ENCODE measurements around the gene IQSEC2.

Gene IQSEC2

DNA sequence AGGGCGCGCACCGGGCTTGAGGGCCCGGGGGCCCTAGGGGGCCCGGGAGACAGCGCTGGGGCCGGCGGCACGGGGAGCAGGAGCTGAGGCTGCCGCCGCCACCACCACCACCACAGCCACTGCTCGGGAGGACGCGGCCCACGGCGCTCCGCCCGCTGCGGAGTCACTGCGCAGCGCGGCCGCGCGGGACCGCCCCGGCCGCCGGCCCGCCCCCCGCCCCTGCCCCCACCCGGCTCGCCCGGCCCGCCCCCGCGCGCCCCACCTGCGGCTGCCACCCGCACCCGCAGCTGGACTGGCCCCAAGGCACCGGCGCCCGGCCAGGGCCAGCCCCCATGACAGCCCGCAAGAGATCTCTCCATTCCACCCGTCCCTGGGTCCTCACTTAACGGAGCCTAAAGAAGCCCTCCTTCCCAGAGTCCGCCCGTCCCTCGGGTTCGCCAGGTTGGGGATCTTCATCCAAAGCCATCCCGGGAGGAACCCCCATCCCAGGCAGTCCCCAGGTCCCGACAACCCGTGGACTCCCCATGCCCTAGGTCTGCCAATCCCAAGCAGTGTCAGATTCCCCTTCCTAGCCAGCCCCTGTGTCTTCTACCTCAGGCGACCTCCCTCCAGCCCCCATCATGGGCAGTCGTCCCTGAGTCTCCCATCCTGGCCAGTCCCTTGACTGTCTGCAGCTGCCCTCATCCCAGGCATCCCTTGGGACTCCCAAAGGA, 40.0 kb upstream of the IQSEC2 start:
- H3K4me3 ChIP-seq (replicated peaks; ENCODE audit: low read depth, low read length) = peak overlapping the region; percentile 34
- DNase-seq (ENCODE audit: extremely low read depth, low read depth) = no peak
- TF ChIP-seq, protein P1, sequence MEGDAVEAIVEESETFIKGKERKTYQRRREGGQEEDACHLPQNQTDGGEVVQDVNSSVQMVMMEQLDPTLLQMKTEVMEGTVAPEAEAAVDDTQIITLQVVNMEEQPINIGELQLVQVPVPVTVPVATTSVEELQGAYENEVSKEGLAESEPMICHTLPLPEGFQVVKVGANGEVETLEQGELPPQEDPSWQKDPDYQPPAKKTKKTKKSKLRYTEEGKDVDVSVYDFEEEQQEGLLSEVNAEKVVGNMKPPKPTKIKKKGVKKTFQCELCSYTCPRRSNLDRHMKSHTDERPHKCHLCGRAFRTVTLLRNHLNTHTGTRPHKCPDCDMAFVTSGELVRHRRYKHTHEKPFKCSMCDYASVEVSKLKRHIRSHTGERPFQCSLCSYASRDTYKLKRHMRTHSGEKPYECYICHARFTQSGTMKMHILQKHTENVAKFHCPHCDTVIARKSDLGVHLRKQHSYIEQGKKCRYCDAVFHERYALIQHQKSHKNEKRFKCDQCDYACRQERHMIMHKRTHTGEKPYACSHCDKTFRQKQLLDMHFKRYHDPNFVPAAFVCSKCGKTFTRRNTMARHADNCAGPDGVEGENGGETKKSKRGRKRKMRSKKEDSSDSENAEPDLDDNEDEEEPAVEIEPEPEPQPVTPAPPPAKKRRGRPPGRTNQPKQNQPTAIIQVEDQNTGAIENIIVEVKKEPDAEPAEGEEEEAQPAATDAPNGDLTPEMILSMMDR (IDR thresholded peaks at IDR 0.05; ENCODE audit: low read depth, low read length, missing control alignments) = no peak

- TF ChIP-seq, protein P1 (IDR thresholded peaks at IDR 0.05; ENCODE audit: low read depth, low read length, missing control alignments) = no peak
- peak overlapping the region; percentile 34 for H3K4me3 ChIP-seq (replicated peaks; ENCODE audit: low read depth, low read length)
- DNase-seq (ENCODE audit: extremely low read depth, low read depth) = no peak
These were observed 39.3 kb upstream of the IQSEC2 start for GRCh38 chrX:53320543-53321229.

- no peak for DNase-seq (ENCODE audit: extremely low read depth, low read depth)
- TF ChIP-seq, protein P1 (IDR thresholded peaks at IDR 0.05; ENCODE audit: low read depth, low read length, missing control alignments) = no peak
- peak overlapping the region; percentile 34 for H3K4me3 ChIP-seq (replicated peaks; ENCODE audit: low read depth, low read length)
These were observed 38.5 kb upstream of the IQSEC2 start for GRCh38 chrX:53319614-53320542.

- DNase-seq (ENCODE audit: extremely low read depth, low read depth) = no peak
- no peak overlapping the region for H3K4me3 ChIP-seq (replicated peaks; ENCODE audit: low read depth, low read length)
These were observed 37.5 kb upstream of the IQSEC2 start for GRCh38 chrX:53318766-53319353.

GRCh38 chrX:53317365-53318069, 36.1 kb upstream of the IQSEC2 start:
- TF ChIP-seq, protein P1 (IDR thresholded peaks at IDR 0.05; ENCODE audit: low read depth, low read length, missing control alignments) = peak; percentile 66
- DNase-seq (ENCODE audit: extremely low read depth, low read depth) = no peak
- H3K4me3 ChIP-seq (replicated peaks; ENCODE audit: low read depth, low read length) = no peak overlapping the region

More at GRCh38 chrX:53318766-53319353, 37.5 kb upstream of the IQSEC2 start:
- TF ChIP-seq, protein P1 (IDR thresholded peaks at IDR 0.05; ENCODE audit: low read depth, low read length, missing control alignments) = no peak

DNA sequence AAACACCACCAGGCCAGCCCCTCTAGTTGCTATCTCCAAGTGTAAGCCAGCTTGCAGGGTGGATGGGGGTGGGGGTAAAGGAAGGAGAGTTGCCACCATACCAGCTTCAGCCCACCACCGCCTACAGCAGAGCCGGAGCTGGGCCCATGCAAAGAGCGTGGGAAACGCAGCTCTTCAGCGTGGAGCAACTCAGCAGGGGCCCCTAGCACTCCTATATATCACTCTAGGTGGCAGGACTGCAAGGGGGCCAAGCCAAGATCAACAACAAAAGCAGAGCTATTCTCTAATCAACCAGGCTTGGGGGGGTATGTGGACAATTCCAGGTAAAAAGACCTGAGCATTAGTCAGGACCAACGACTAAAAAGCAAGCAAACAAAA, 35.5 kb upstream of the IQSEC2 start:
- DNase-seq (ENCODE audit: extremely low read depth, low read depth) = no peak
- TF ChIP-seq, protein P1 (IDR thresholded peaks at IDR 0.05; ENCODE audit: low read depth, low read length, missing control alignments) = no peak

More for the DNA sequence above, 35.5 kb upstream of the IQSEC2 start:
- no peak overlapping the region for H3K4me3 ChIP-seq (replicated peaks; ENCODE audit: low read depth, low read length)

Data from HFF-Myc (cell line).